Small intestine (tissue), 16 donors: Measurements from ENCODE around the gene WNT2B. TPM values are rescaled to one million over a fixed set of nuclear protein-coding genes. Genes with fewer than 3 reads are reported as not detected.

Experiments used
- DNase-seq, 2 donors: peaks; one replicate each; pipeline versions ENCODE4 v3.0.0 to v3.0.0-alpha.2; 2013
- FAIRE-seq: peaks from 2 replicates; lab custom pipeline; 2012; peaks lifted over from hg19 to GRCh38; lab: Jason Lieb, UNC
- H3K27ac ChIP-seq, 3 donors: one replicate each; pipeline ENCODE4 v1.5.1; 2013; ENCODE audit warnings: low read length in 2 of 3, mild to moderate bottlenecking in 2 of 3, control low read depth in 1 of 3, inconsistent platforms in 1 of 3, low read depth in 1 of 3, moderate library complexity in 1 of 3
- H3K27me3 ChIP-seq, 3 donors: one replicate each; pipeline ENCODE4 v1.6.1; 2013; ENCODE audit warnings: low read length in 3 of 3, inconsistent platforms in 1 of 3; ENCODE audit not compliant: control insufficient read depth in 3 of 3, insufficient read depth in 3 of 3
- H3K36me3 ChIP-seq, 3 donors: one replicate each; pipeline ENCODE4 v1.6.1; 2013; ENCODE audit warnings: low read length in 3 of 3, inconsistent platforms in 1 of 3, low read depth in 1 of 3, mild to moderate bottlenecking in 1 of 3, moderate library complexity in 1 of 3; ENCODE audit not compliant: control insufficient read depth in 3 of 3, insufficient read depth in 2 of 3
- H3K4me1 ChIP-seq, 3 donors: one replicate each; pipeline ENCODE4 v1.6.1; 2013; ENCODE audit warnings: low read length in 2 of 3, inconsistent platforms in 1 of 3, low read depth in 1 of 3, mild to moderate bottlenecking in 1 of 3, moderate library complexity in 1 of 3; ENCODE audit not compliant: control insufficient read depth in 3 of 3, insufficient read depth in 2 of 3
- H3K4me3 ChIP-seq, 3 donors: one replicate each; pipeline ENCODE4 v1.5.1; 2013; ENCODE audit warnings: low read length in 3 of 3, control low read depth in 1 of 3, inconsistent platforms in 1 of 3, low read depth in 1 of 3, mild to moderate bottlenecking in 1 of 3, moderate library complexity in 1 of 3
- H3K9me3 ChIP-seq, 2 donors: one replicate each; pipeline ENCODE4 v1.6.1; 2013; ENCODE audit warnings: low read depth in 1 of 2, low read length in 1 of 2; ENCODE audit not compliant: control insufficient read depth in 2 of 2, insufficient read depth in 1 of 2
- WGBS, 3 donors: extraction: QIAGEN DNeasy Blood & Tissue Kit; methylation state at CpG; one replicate each; pipeline ENCODE4 v1.1.7; 2013; 5-methylcytosine and 5-hydroxymethylcytosine counted together
- long read RNA-seq, 10 donors: transcript quantifications; one replicate each; lab custom pipeline, GENCODE V29; 2026
- polyA plus RNA-seq, 4 donors: library from polyadenylated mRNA; stranded (reverse) in 3 of 4; unstranded in 1 of 4; fragments of 200-250 nt in 3 of 4; fragments of 120-200 nt in 1 of 4; gene quantifications; one replicate each; pipeline versions ENCODE4 v1.2.1 to v1.2.3, GENCODE V29; 2013
- donor health status: healthy with polysubstance abuse.
- donor health status: control.
- donor health status: control.
- donor health status: Bipolar disorder and iron deficiency.
- donor health status: healthy.

The WNT2B gene
- 1 to 10 TPM; 1.6 to 4.3 (median 3.6) TPM for polyA plus RNA-seq
- long read RNA-seq, donor 1, result 0 reads
- long read RNA-seq, donor 2, result 0 reads
- long read RNA-seq, donor 3, result 0 reads
- long read RNA-seq, donor 4, result 0 reads
- long read RNA-seq, donor 5, result 0 reads
- long read RNA-seq, donor 6, result 0 reads
- long read RNA-seq, donor 7, result 0 reads
- long read RNA-seq, donor 8, partial matches to known transcripts, result 0 of 1 reads
- long read RNA-seq, donor 8, other reads (novel, unspliced or antisense), result 0 of 1 reads
- long read RNA-seq, donor 9, partial matches to known transcripts, result 0 of 1 reads
- long read RNA-seq, donor 9, other reads (novel, unspliced or antisense), result 0 of 1 reads
- long read RNA-seq, donor 10, partial matches to known transcripts, result 6 of 9 reads
- long read RNA-seq, donor 10, other reads (novel, unspliced or antisense), result 0 of 9 reads

DNA sequence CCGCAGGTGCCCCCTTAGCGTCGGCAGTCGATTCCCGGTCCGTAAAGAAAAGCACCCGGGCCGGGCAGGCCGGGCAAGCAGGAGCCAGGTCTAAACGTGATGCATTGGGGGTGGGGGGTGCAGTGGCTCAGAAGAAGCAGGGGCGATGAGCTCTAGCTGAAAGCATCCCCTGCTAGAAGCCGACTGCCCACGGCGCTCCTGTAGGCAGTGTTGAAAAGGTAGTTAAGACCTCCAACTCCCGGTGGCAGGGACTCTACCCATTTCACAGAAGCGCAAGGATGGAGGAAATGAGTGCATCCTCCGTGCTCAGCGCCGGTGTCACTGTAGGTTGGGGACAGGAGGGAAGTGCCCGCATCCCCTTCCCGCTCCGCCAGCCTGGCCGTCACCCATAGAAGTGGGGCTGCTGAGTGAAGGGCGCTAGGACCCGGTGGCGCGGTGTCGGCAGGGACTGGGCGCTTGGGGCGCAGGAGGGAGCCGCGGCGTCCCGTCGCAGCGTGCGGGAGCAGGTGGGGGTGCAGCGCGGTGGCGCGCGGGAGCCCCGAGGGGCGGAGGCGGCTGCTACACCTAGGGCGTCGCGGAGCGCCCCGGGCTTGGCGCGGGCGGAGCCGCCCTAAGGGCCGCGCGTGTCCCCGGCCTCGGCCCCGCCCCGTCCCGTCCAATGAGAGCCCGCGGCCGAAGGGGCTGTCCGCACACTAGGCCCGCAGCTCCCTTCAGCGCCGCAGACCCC lies at the start of gene WNT2B:
WNT2B (plus strand) TSS at position 688 of the 727 bp plus-strand sequence. CDS start 298 bp downstream, outside the sequence.
- peaks cover 0 to 2% (median 0%) of the 10 kb centered on the region in 3 donors for H3K36me3 ChIP-seq
- FAIRE-seq (no peak), DNase-seq (peak; percentile 42 to 66)
- WGBS, 3 donors, result 0 to 1% (median 0%) methylated on average over 47 to 69 of the region's 69 CpGs
- H3K27me3 ChIP-seq, result peaks cover 0 to 65% (median 0%) of the 10 kb centered on the region in 3 donors
- H3K9me3 ChIP-seq, result no peaks in the 10 kb centered on the region
- peaks cover 0 to 28% (median 0%) of the 10 kb centered on the region in 3 donors for H3K4me1 ChIP-seq
- H3K27ac ChIP-seq, result peak within 1 kb of the TSS in 1 of 3 donors; percentile 41
- peak within 1 kb of the TSS; percentile 45 to 54 (median 52) for H3K4me3 ChIP-seq

- Histone ChIP-seq H3K27ac (no peak overlapping the region), H3K9me3 (no peaks in the 10 kb centered on the region), H3K36me3 (peaks cover 10 to 16% (median 12%) of the 10 kb centered on the region in 3 donors), H3K4me3 (no peak overlapping the region), H3K4me1 (peaks cover 0 to 5% (median 0%) of the 10 kb centered on the region in 3 donors), H3K27me3 (no peaks in the 10 kb centered on the region)
- 71 to 89% (median 80%) methylated on average over 2 of the region's 2 CpGs for WGBS, 3 donors
- FAIRE-seq (no peak), DNase-seq (no peak)
Measured at GRCh38 chr1:112460615-112461014, 48.1 kb upstream of the WNT2B start.

DNA sequence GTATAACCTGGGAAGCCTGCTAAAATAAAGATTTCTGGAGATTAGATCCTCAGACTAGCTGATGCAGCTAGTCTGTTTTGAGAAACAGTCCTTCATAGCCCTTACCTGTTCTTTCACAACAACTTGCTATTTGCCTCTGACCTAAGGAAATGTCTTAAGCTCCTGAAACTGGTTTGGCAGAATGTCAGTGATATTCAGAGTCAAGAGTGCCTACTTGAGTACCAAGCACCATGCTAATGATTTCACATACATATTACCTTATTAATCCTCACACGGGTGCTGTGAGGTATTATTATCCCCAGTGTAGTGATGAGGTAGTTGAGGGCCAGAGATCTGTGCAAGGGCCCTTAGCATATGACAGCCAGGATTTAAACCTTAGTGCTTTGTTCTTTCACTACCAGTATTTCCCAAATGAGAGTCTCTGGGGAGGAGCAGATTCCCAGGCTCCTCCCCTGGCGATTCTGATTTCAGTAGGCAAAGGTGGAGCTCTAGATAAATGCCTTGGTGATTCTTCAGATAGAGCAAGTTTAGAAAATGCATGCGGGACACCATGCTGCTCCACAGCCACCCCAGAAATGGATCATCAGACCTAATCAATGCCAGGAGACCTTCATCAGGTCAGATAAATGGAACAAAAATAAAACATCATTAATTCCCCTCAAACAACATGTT lies 47.4 kb upstream of the WNT2B start:
- Histone ChIP-seq H3K27ac (no peak overlapping the region), H3K4me3 (no peak overlapping the region), H3K9me3 (no peaks in the 10 kb centered on the region), H3K36me3 (peaks cover 7 to 11% (median 10%) of the 10 kb centered on the region in 3 donors), H3K27me3 (no peaks in the 10 kb centered on the region), H3K4me1 (peaks cover 0 to 10% (median 0%) of the 10 kb centered on the region in 3 donors)
- DNase-seq, result peak in 1 of 2 donors; percentile 8
- WGBS, 3 donors, result 66 to 71% (median 69%) methylated on average over 3 of the region's 3 CpGs
- no peak for FAIRE-seq

GRCh38 chr1:112462953-112463279 lies 45.8 kb upstream of the WNT2B start:
- FAIRE-seq, result no peak
- peaks cover 0 to 14% (median 0%) of the 10 kb centered on the region in 3 donors for H3K4me1 ChIP-seq
- 70 to 91% (median 80%) methylated on average over 1 of the region's 1 CpG for WGBS, 3 donors
- peaks cover 0 to 3% (median 2%) of the 10 kb centered on the region in 3 donors for H3K36me3 ChIP-seq
- no peak overlapping the region for H3K4me3 ChIP-seq
- H3K27me3 ChIP-seq, result no peaks in the 10 kb centered on the region
- peak in 1 of 2 donors; percentile 7 for DNase-seq
- H3K27ac ChIP-seq, result no peak overlapping the region
- H3K9me3 ChIP-seq, result no peaks in the 10 kb centered on the region

DNA sequence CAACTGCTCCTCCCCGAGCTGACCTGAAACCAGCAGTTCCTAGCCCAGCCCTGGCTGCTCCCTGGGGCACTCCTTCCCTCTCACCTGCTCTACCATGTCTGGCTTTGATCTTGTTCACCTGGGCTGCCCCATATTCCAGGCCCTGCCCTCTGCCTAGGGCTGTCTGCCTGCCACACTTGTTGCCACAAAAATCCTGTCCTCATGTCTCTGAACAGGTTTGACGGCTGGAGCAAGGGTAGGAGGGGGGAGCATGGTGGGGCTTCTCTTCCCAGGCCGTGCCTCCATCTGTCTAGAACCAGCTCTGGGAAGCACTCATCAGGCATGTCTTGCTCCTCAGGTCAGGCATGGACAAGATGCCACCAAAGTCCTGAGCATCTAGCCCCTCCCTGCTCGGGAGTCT lies 44.3 kb upstream of the WNT2B start:
- Histone ChIP-seq H3K4me3 (no peak overlapping the region), H3K27me3 (no peaks in the 10 kb centered on the region), H3K27ac (peak overlapping the region in 1 of 3 donors; percentile 21), H3K36me3 (peaks cover 0 to 3% (median 0%) of the 10 kb centered on the region in 3 donors), H3K9me3 (no peaks in the 10 kb centered on the region), H3K4me1 (peaks cover 0 to 14% (median 0%) of the 10 kb centered on the region in 3 donors)
- 13 to 44% (median 29%) methylated on average over 4 of the region's 4 CpGs for WGBS, 3 donors
- DNase-seq (peak; percentile 15 to 19), FAIRE-seq (no peak)

DNA sequence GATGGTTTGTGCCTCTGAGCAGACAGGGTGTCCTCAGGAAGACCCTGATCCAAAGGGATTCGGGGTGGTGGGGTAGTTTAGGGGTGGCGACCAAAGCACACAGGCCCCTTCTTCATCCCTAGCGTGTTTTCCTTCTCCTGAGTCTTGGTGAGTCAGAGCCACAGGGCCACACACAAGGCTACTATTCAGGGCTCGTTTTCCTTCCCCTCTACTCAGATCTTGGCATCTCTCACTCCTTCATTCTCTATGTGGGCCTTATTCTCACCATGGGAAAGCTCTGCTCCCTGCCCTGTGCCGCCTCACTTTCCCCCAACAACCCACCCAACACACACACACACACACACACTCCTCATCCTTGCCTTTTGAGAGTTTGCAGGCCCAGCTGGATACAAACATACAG lies 43.6 kb upstream of the WNT2B start:
- WGBS, 3 donors, result 69 to 78% (median 69%) methylated on average over 5 of the region's 5 CpGs
- Histone ChIP-seq H3K27ac (peak overlapping the region in 1 of 3 donors; percentile 32), H3K9me3 (no peaks in the 10 kb centered on the region), H3K4me3 (no peak overlapping the region), H3K27me3 (no peaks in the 10 kb centered on the region), H3K4me1 (peaks cover 0 to 14% (median 0%) of the 10 kb centered on the region in 3 donors), H3K36me3 (peaks cover 0 to 3% (median 0%) of the 10 kb centered on the region in 3 donors)
- no peak for DNase-seq
- FAIRE-seq, result no peak

DNA sequence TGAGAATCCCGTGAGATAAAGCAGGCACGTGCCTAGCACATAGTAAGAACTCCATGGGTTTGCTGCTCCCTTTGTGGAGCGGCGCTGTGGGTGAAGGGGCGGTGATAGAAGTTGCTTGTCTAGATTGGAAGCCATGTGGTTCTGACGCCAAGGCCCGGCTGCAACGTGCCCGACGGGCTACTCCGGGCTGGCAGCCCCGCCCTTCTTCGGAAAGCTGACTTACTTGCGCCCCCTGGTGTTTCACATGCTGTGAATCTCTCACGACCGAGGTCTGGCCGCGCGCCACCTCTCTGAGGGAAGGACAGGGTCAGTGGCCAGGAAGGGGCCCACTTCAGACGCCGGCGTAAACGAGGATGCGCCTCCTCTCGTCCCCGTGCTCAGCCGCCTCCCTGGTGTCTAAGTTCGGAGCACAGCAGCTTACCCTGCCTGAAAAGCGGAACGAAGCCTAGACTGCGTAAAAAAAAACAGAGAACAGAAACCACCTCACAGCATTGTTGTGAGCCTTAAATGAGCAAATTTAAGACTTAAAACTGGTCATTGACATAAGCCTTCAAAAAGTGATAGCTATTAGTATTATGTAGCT lies 42.6 kb upstream of the WNT2B start:
- DNase-seq (peak; percentile 89 to 96), FAIRE-seq (no peak)
- peaks cover 0 to 14% (median 0%) of the 10 kb centered on the region in 3 donors for H3K4me1 ChIP-seq
- 1 to 2% (median 1%) methylated on average over 29 to 31 of the region's 31 CpGs for WGBS, 3 donors
- H3K36me3 ChIP-seq, result peaks cover 0 to 3% (median 0%) of the 10 kb centered on the region in 3 donors
- H3K27me3 ChIP-seq, result no peaks in the 10 kb centered on the region
- peak overlapping the region in 2 of 3 donors; percentile 30 to 57 for H3K27ac ChIP-seq
- peak overlapping the region in 2 of 3 donors; percentile 6 to 44 for H3K4me3 ChIP-seq
- no peaks in the 10 kb centered on the region for H3K9me3 ChIP-seq
